H1 (cell line): ENCODE results near the gene POU2AF3. TPM values are rescaled to one million over a fixed set of nuclear protein-coding genes. Genes with fewer than 3 reads are reported as not detected.

Experiments
- CTCF ChIA-PET: fragments of 300-600 bp; sonication (Branson Sonifier 250); formaldehyde crosslinking; loops from one replicate; lab custom pipeline; 2021; ENCODE audit not compliant: partially characterized antibody; lab: Charles Lee
- POLR2A ChIA-PET: fragments of 300-600 bp; sonication (Branson Sonifier 250); formaldehyde crosslinking; loops from one replicate; lab custom pipeline; 2021; ENCODE audit warnings: inconsistent platforms; ENCODE audit not compliant: partially characterized antibody; lab: Charles Lee
- DNase-seq, 2 experiments: peaks; one replicate each; pipeline versions ENCODE4 v3.0.0 to v3.0.0-alpha.2; 2010 to 2022; ENCODE audit warnings: low spot score in 2 of 2, low read depth in 1 of 2, mixed read lengths in 1 of 2
- FAIRE-seq: peaks from 2 replicates; lab custom pipeline; 2011; peaks lifted over from hg19 to GRCh38; lab: Jason Lieb, UNC
- H2AFZ ChIP-seq: 2 replicates; pipeline ENCODE4 v1.8.1; 2012; ENCODE audit warnings: low read length, inconsistent platforms
- H2AK5ac ChIP-seq: 2 replicates; pipeline ENCODE4 v1.6.1; 2013; ENCODE audit warnings: low read depth, low read length
- H2BK120ac ChIP-seq: replicated peaks from 2 replicates; pipeline ENCODE3; 2013; ENCODE audit warnings: low read depth, low read length, inconsistent platforms
- H2BK12ac ChIP-seq: 2 replicates; pipeline ENCODE4 v1.6.1; 2013; ENCODE audit warnings: low read depth, low read length
- H2BK15ac ChIP-seq: 2 replicates; pipeline ENCODE4 v1.6.1; 2013; ENCODE audit warnings: low read length
- H2BK20ac ChIP-seq: 2 replicates; pipeline ENCODE4 v1.6.1; 2013; ENCODE audit warnings: low read length
- H2BK5ac ChIP-seq: 2 replicates; pipeline ENCODE4 v1.6.1; 2013; ENCODE audit warnings: low read depth, low read length
- H3K14ac ChIP-seq: 2 replicates; pipeline ENCODE4 v1.6.1; 2013; ENCODE audit warnings: inconsistent platforms; ENCODE audit not compliant: insufficient read length
- H3K18ac ChIP-seq: 2 replicates; pipeline ENCODE4 v1.6.1; 2013; ENCODE audit warnings: low read length; ENCODE audit errors: extremely low read depth
- H3K23ac ChIP-seq: 2 replicates; pipeline ENCODE4 v1.6.1; 2013; ENCODE audit warnings: inconsistent platforms; ENCODE audit not compliant: insufficient read length
- H3K23me2 ChIP-seq: 2 replicates; pipeline ENCODE4 v1.6.1; 2013; ENCODE audit warnings: low read depth, low read length
- H3K27ac ChIP-seq: 2 replicates; pipeline ENCODE4 v1.6.1; 2011; ENCODE audit warnings: low read depth, low read length, inconsistent platforms
- H3K27me3 ChIP-seq, 4 experiments: replicated peaks in 1 of 4; 1 replicate in 1 of 4; 2 replicates in 3 of 4; pipeline versions ENCODE4 v1.6.1 to v1.8.1; 2011 to 2013; ENCODE audit warnings: low read length in 3 of 4, mild to moderate bottlenecking in 3 of 4, inconsistent platforms in 2 of 4, mixed read lengths in 2 of 4, moderate library complexity in 1 of 4; ENCODE audit not compliant: control insufficient read depth in 3 of 4, insufficient read depth in 3 of 4; ENCODE audit errors: extremely low read depth in 1 of 4
- H3K36me3 ChIP-seq, 4 experiments: 2 replicates each; pipeline versions ENCODE4 v1.6.1 to v1.8.1; 2011 to 2013; ENCODE audit warnings: mild to moderate bottlenecking in 4 of 4, low read length in 3 of 4, moderate library complexity in 2 of 4, control low read depth in 1 of 4, inconsistent platforms in 1 of 4; ENCODE audit not compliant: insufficient read depth in 4 of 4, control insufficient read depth in 2 of 4
- H3K4ac ChIP-seq: replicated peaks from 2 replicates; pipeline ENCODE3; 2013; ENCODE audit warnings: low read length, low read depth, mixed read lengths, inconsistent platforms; ENCODE audit not compliant: insufficient read length
- H3K4me1 ChIP-seq, 4 experiments: replicated peaks in 1 of 4; 1 replicate in 1 of 4; 2 replicates in 3 of 4; pipeline versions ENCODE4 v1.6.1 to v1.8.1; 2011 to 2013; ENCODE audit warnings: low read length in 3 of 4, inconsistent platforms in 2 of 4, mixed read lengths in 1 of 4; ENCODE audit not compliant: insufficient read depth in 4 of 4, control insufficient read depth in 3 of 4
- H3K4me2 ChIP-seq, 2 experiments: 2 replicates each; pipeline versions ENCODE4 v1.6.1 to v1.8.1; 2011 to 2013; ENCODE audit warnings: low read depth in 2 of 2, low read length in 2 of 2, control low read depth in 1 of 2, inconsistent platforms in 1 of 2, mild to moderate bottlenecking in 1 of 2; ENCODE audit not compliant: insufficient read depth in 1 of 2
- H3K4me3 ChIP-seq, 4 experiments: fragments of 200-600, 300-600 bp in 1 of 4; sonication (generic), shearing (Covaris generic), sonication (Bioruptor Twin) in 1 of 4; 2 replicates each; pipeline versions ENCODE4 v1.5.1 to v1.8.1; 2011 to 2016; ENCODE audit warnings: low read length in 4 of 4, low read depth in 3 of 4, control low read depth in 2 of 4, inconsistent platforms in 2 of 4, mild to moderate bottlenecking in 2 of 4, mixed read lengths in 1 of 4, moderate library complexity in 1 of 4; ENCODE audit not compliant: insufficient read depth in 2 of 4; ENCODE audit errors: extremely low read depth in 1 of 4
- H3K56ac ChIP-seq: replicated peaks from 2 replicates; pipeline ENCODE3; 2013; ENCODE audit warnings: low read depth, mild to moderate bottlenecking, mixed read lengths, low read length, inconsistent platforms; ENCODE audit not compliant: insufficient read length
- H3K79me1 ChIP-seq: 2 replicates; pipeline ENCODE4 v1.6.1; 2013; ENCODE audit warnings: low read depth, low read length, control low read depth
- H3K79me2 ChIP-seq, 2 experiments: 2 replicates each; pipeline versions ENCODE4 v1.6.1 to v1.8.1; 2012 to 2013; ENCODE audit warnings: low read length in 2 of 2, mild to moderate bottlenecking in 2 of 2, inconsistent platforms in 1 of 2; ENCODE audit not compliant: insufficient read depth in 2 of 2, control insufficient read depth in 1 of 2
- H3K9ac ChIP-seq, 4 experiments: replicated peaks in 1 of 4; 1 replicate in 1 of 4; 2 replicates in 3 of 4; pipeline versions ENCODE4 v1.6.1 to v1.8.1; 2011 to 2013; ENCODE audit warnings: low read depth in 3 of 4, low read length in 3 of 4, control low read depth in 2 of 4, mild to moderate bottlenecking in 2 of 4, moderate library complexity in 2 of 4, inconsistent platforms in 1 of 4; ENCODE audit errors: extremely low read depth in 1 of 4
- H3K9me3 ChIP-seq, 2 experiments: 2 replicates each; pipeline versions ENCODE4 v1.6.1 to v1.8.1; 2012 to 2013; ENCODE audit warnings: mild to moderate bottlenecking in 2 of 2, moderate library complexity in 2 of 2, control low read depth in 1 of 2, inconsistent platforms in 1 of 2, low read depth in 1 of 2, low read length in 1 of 2, mixed read lengths in 1 of 2; ENCODE audit not compliant: insufficient read depth in 2 of 2
- H4K20me1 ChIP-seq, 2 experiments: replicated peaks in 1 of 2; 2 replicates each; pipeline versions ENCODE3 to v1.8.1; 2011 to 2013; ENCODE audit warnings: inconsistent platforms in 2 of 2, low read length in 2 of 2, mild to moderate bottlenecking in 1 of 2; ENCODE audit not compliant: insufficient read depth in 2 of 2, control insufficient read depth in 1 of 2
- H4K5ac ChIP-seq: 2 replicates; pipeline ENCODE4 v1.6.1; 2013; ENCODE audit warnings: low read length, low read depth, mixed read lengths, inconsistent platforms; ENCODE audit not compliant: insufficient read length
- H4K8ac ChIP-seq: 2 replicates; pipeline ENCODE4 v1.8.0; 2013; ENCODE audit warnings: mild to moderate bottlenecking, moderate library complexity, low read length, inconsistent platforms; ENCODE audit not compliant: insufficient read depth; ENCODE audit errors: extremely low read depth
- H4K91ac ChIP-seq: replicated peaks from 2 replicates; pipeline ENCODE3; 2013; ENCODE audit warnings: low read length, mixed read lengths, inconsistent platforms; ENCODE audit not compliant: insufficient read length
- ATF2 ChIP-seq: IDR thresholded peaks from 2 replicates; pipeline ENCODE4 v1.6.1; 2012; ENCODE audit warnings: low read length, inconsistent platforms
- BCL11A ChIP-seq, 2 experiments: IDR thresholded peaks; one replicate each; pipeline ENCODE4 v1.6.1; 2011; ENCODE audit warnings: low read depth in 2 of 2, low read length in 2 of 2, mild to moderate bottlenecking in 2 of 2
- CBX5 ChIP-seq: fragments of 300-800, 300-1000 bp; sonication (generic); IDR thresholded peaks from 2 replicates; pipeline ENCODE4 v1.7.1; 2016; ENCODE audit warnings: antibody characterized with exemption, low read length, low read depth
- E2F6 ChIP-seq: IDR thresholded peaks from 2 replicates; pipeline ENCODE4 v1.6.1; 2012; ENCODE audit warnings: inconsistent platforms
- GTF2F1 ChIP-seq: IDR thresholded peaks from 2 replicates; pipeline ENCODE4 v1.6.1; 2012; ENCODE audit warnings: low read depth, low read length, improper control_type of control experiment, borderline replicate concordance
- HDAC6 ChIP-seq: IDR thresholded peaks from one replicate; pipeline ENCODE4 v1.7.1; 2012; ENCODE audit warnings: low read depth, mild to moderate bottlenecking, inconsistent platforms, low read length, moderate library complexity
- JUND ChIP-seq: IDR thresholded peaks from 2 replicates; pipeline ENCODE4 v1.6.1; 2011; ENCODE audit warnings: mild to moderate bottlenecking, improper control_type of control experiment, low read length
- PHF8 ChIP-seq: fragments of 200-600 bp; sonication (generic); conservative IDR thresholded peaks from 2 replicates; pipeline ENCODE4 v1.7.1; 2012; ENCODE audit warnings: low read depth, mild to moderate bottlenecking, inconsistent platforms, low read length, moderate library complexity
- SAP30 ChIP-seq: fragments of 300-600 bp; sonication (generic); IDR thresholded peaks from 2 replicates; pipeline ENCODE4 v1.7.1; 2012; ENCODE audit warnings: low read length, moderate library complexity, mild to moderate bottlenecking, inconsistent platforms; ENCODE audit not compliant: insufficient read depth, insufficient replicate concordance
- SP4 ChIP-seq: IDR thresholded peaks from 2 replicates; pipeline ENCODE4 v1.6.1; 2012; ENCODE audit warnings: low read length, inconsistent platforms
- SRF ChIP-seq: IDR thresholded peaks from 2 replicates; pipeline ENCODE4 v1.6.1; 2011; ENCODE audit warnings: mild to moderate bottlenecking, low read depth, low read length, moderate library complexity
- TAF7 ChIP-seq: optimal IDR thresholded peaks from 2 replicates; pipeline ENCODE3; 2011; ENCODE audit warnings: low read depth, mild to moderate bottlenecking, inconsistent platforms, low read length, moderate library complexity, borderline replicate concordance
- WGBS, 2 experiments: shearing (Covaris generic) in 1 of 2; methylation state at CpG; one replicate each; pipeline versions ENCODE4 v1.1.6 to v1.1.7; 2013 to 2015; ENCODE audit warnings: low lambda C conversion rate in 2 of 2, mixed read lengths in 2 of 2, inconsistent platforms in 1 of 2, low coverage in 1 of 2, missing lambda C conversion rate in 1 of 2; ENCODE audit not compliant: insufficient replicate concordance in 2 of 2, insufficient coverage in 1 of 2, insufficient read length in 1 of 2; ENCODE audit errors: extremely low coverage in 1 of 2, missing lambda C conversion rate in 1 of 2; 5-methylcytosine and 5-hydroxymethylcytosine counted together
- polyA plus RNA-seq, 7 experiments: library from polyadenylated mRNA; depleted of rRNA in 3 of 7; stranded (reverse) in 5 of 7; unstranded in 2 of 7; fragments of >200 nt in 5 of 7; fragments of 200-250 nt in 2 of 7; gene quantifications; 1 replicate in 5 of 7; 2 replicates in 1 of 7; 4 replicates in 1 of 7; pipeline versions ENCODE4 v1.2.1 to v1.2.3, GENCODE V29; 2011 to 2013; ENCODE audit warnings: missing spikeins in 2 of 7, mixed read lengths in 2 of 7
- total RNA-seq: library from RNA; stranded (reverse); fragmentation: NEBNext Ultra II Directional; extraction: Animal tissue kit (Norgen Biotek cat#: 25700); gene quantifications from 2 replicates; pipeline ENCODE4 v1.2.1, GENCODE V29; 2021

Gene POU2AF3
- total and polyA plus RNA-seq, 2 of the 8 experiments (the other 6 are each of a cell fraction or from before 2014, with no cell fraction given), result 1.2 to 5.7 TPM

GRCh38 chr11:111291764-111292163, 6.6 kb upstream of the POU2AF3 start:
- no peaks in the 10 kb centered on the region for H3K79me1 ChIP-seq
- H3K18ac ChIP-seq, result no peak overlapping the region
- no peak overlapping the region for H3K4me2 ChIP-seq
- no peak overlapping the region for H4K5ac ChIP-seq
- H2AFZ ChIP-seq, result no peak overlapping the region
- no peaks in the 10 kb centered on the region; a peak in 1 of 7 replicates for H3K4me1 ChIP-seq
- ChIA-PET POLR2A (no interaction called here), CTCF (interaction anchor here (0.8 to 16.7 kb wide), 2 partner anchors 9 to 130 kb away, joined by 3 to 484 read pairs; no protein-coding TSS in a partner anchor)
- H2BK120ac ChIP-seq, result no peak overlapping the region
- H3K27ac ChIP-seq, result no peak overlapping the region
- H2AK5ac ChIP-seq, result no peak overlapping the region
- H3K4me3 ChIP-seq, result no peak overlapping the region
- no peaks in the 10 kb centered on the region for H3K23me2 ChIP-seq
- WGBS, 2 experiments, result 92% methylated on average over 5 of the region's 5 CpGs; no CpG with 5 or more reads in 1 of the 2 experiments
- DNase-seq, result no peak
- H4K8ac ChIP-seq, result no peak overlapping the region
- no peak for FAIRE-seq
- no peak overlapping the region for H3K9ac ChIP-seq
- no peaks in the 10 kb centered on the region for H3K36me3 ChIP-seq
- no peak overlapping the region for H2BK5ac ChIP-seq
- no peak overlapping the region for H2BK20ac ChIP-seq
- H3K56ac ChIP-seq, result no peak overlapping the region
- H2BK15ac ChIP-seq, result no peak overlapping the region
- no peak overlapping the region for H3K4ac ChIP-seq
- no peaks in the 10 kb centered on the region for H3K27me3 ChIP-seq
- H3K23ac ChIP-seq, result no peak overlapping the region
- no peak overlapping the region for H3K14ac ChIP-seq
- no peaks in the 10 kb centered on the region for H4K20me1 ChIP-seq
- no peak overlapping the region for H2BK12ac ChIP-seq
- no peaks in the 10 kb centered on the region for H3K79me2 ChIP-seq
- no peak overlapping the region for H4K91ac ChIP-seq
- H3K9me3 ChIP-seq, result no peaks in the 10 kb centered on the region
- TF ChIP-seq HDAC6, result no peak
- TF ChIP-seq SRF, result no peak
- no peak for TF ChIP-seq GTF2F1
- no peak for TF ChIP-seq TAF7
- TF ChIP-seq JUND, result no peak
- no peak for TF ChIP-seq SAP30
- TF ChIP-seq E2F6, result no peak
- no peak for TF ChIP-seq BCL11A (IDR thresholded peaks at IDR 0.05; ENCODE audit: low read depth in 2 of 2, low read length in 2 of 2)
- TF ChIP-seq PHF8, result no peak
- no peak for TF ChIP-seq CBX5
- TF ChIP-seq SP4, result no peak
- no peak for TF ChIP-seq ATF2
